GM18526 (cell line): Measurements from ENCODE around the gene PARN.

Experiments used
- POLR2A ChIP-seq: IDR thresholded peaks from 3 replicates; pipeline ENCODE4 v1.6.1; 2011; ENCODE audit not compliant: insufficient read length; ENCODE audit errors: extremely low read depth

PARN gene

DNA sequence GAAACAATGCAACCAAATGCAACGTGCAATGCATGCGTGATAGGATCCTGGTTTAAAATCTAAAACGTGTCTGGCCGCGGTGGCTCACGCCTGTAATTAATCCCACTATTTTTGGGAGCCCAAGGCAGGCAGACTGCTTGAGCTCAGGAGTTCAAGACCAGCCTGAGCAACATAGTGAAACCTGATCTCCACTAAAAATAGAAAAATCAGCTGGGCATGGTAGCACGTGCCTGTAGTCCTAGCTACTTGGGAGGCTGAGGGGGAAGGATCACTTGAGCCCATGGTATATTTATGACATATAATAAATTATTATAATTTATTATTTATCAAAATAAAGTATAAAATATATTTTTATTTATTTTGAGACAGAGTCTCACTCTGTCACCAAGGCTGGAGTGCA, 241.8 kb downstream of the PARN start:
- TF ChIP-seq POLR2A = no peak

DNA sequence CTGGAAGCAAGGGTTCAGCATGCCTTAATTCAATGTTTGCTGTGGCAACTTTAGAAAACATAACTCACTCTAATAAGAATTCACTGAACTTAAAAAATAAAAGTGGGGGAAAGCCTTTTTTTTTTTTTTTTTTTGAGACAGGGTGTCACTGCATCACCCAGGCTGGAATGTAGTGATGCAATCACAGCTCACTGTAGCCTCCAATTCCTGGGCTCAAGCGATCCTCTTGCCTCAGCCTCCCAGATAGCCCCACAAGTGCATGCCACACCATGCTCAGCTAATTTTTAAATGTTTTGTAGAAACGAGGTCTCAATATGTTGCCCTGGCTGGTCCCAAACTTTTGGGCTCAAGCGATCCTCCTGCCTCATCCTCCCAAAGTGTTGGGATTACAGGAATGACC, 243.9 kb downstream of the PARN start:
- no peak for TF ChIP-seq POLR2A
